ENCODE measurements around the gene CDC5L.

Gene CDC5L

GRCh38 chr6:44481760-44482159 lies 94.3 kb downstream of the CDC5L start:
- no peak overlapping the region for H3K27ac ChIP-seq
- no peak for TF ChIP-seq ZFX (IDR thresholded peaks at IDR 0.05)
- TF ChIP-seq CTCF (conservative IDR thresholded peaks at IDR 0.05), result no peak

DNA sequence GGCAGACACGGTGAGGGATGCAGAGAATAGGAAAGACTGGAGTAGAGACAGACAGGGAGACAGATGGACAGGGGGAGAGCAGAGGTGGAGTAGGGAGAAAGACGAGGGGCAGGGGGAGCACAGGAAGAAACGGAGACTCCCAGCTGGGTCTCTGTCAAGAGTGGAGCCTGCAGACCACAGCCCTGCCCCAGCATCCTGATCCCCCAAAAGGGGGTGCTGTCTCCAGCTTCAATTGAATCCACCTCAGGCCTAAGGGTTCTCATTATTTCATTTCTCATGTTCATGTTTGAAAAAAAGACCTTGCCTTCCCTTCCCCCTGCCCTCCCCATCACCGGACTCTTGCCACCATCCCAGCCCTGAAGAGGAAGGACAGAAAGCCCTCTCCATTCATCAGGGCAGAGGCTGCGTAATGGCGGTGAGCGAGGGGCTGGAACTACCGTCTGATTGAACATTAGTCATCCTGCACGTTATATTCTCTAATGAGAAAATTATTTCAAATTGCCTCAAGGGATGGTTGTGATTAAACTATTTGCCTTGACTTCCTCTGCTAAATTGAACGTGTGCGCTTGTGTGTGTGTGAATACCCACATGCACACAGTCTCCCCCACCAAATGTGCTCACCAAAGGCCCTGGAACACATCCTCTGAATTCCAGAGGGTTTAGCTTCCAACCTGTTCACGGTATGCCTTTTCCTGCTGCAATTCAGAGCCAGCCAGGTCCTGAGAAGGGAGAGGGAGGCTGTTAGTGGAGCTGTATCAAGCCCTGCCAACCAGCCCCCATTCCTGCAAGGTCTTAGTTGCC lies 98.3 kb downstream of the CDC5L start:
- H3K27ac ChIP-seq, result no peak overlapping the region
- TF ChIP-seq CTCF (conservative IDR thresholded peaks at IDR 0.05) (no peak), ZFX (IDR thresholded peaks at IDR 0.05) (no peak)

- TF ChIP-seq ZFX (IDR thresholded peaks at IDR 0.05), result no peak
- TF ChIP-seq CTCF (conservative IDR thresholded peaks at IDR 0.05), result no peak
- no peak overlapping the region for H3K27ac ChIP-seq
Observed at GRCh38 chr6:44487002-44487401, 99.5 kb downstream of the CDC5L start.

DNA sequence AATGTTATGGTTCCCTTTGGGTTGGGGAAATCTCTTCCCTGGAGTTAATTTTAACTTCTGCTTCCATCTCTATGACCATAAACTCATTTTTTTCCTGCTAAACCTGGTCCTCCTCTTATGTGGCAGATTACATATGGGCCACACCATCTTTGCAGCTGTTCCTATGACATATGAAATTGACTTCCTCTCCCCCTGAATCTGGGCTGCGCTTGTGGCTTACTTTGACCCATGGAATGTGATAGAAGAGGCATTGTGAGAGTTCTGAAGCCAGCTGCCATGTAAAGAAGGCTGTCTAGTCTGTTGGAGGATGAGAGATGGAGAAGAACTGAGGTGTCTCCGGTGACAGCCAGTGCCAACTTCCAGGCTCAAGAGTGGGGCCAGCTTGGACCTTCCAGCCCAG lies 100.1 kb downstream of the CDC5L start:
- TF ChIP-seq CTCF (conservative IDR thresholded peaks at IDR 0.05), result no peak
- no peak for TF ChIP-seq ZFX (IDR thresholded peaks at IDR 0.05)
- no peak overlapping the region for H3K27ac ChIP-seq

DNA sequence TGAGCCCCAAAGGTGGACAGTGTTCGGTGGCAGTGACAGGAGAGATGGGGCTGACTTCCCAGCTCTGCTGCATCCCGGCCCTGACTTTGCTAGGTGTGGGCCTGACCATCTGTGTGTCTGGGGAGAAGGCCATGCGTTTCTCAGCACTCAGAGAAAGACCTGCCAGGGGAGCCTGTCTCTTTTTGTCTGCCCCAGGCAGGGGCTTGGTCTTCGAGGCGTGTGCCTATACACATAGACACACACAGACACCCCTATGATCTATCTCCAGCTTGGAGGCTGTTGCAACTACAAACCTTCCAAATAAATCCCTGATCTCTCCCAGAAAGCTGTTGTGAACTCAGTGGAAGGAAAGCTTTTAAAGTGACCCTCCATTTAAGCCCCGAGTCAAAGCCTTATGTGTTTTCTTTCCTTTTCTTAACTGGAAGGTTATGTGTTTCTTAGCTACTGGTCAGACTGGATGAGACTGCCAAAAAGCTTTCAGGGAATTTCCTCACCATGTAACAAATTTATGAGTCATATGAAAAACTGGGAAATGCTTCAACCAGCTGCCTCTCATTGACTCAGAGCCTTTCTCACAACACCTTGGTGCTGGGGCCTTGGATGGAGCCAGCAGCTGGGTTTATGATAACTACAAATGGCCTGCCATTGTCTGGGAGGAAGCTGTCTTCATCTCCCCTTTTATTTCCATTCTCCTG lies 102.6 kb downstream of the CDC5L start:
- no peak for TF ChIP-seq ZFX (IDR thresholded peaks at IDR 0.05)
- TF ChIP-seq CTCF (conservative IDR thresholded peaks at IDR 0.05), result no peak
- H3K27ac ChIP-seq, result peak overlapping the region; percentile 48

- TF ChIP-seq ZFX (IDR thresholded peaks at IDR 0.05) (no peak), CTCF (conservative IDR thresholded peaks at IDR 0.05) (no peak)
- no peak overlapping the region for H3K27ac ChIP-seq
Observed at GRCh38 chr6:44493132-44493531, 105.6 kb downstream of the CDC5L start.

DNA sequence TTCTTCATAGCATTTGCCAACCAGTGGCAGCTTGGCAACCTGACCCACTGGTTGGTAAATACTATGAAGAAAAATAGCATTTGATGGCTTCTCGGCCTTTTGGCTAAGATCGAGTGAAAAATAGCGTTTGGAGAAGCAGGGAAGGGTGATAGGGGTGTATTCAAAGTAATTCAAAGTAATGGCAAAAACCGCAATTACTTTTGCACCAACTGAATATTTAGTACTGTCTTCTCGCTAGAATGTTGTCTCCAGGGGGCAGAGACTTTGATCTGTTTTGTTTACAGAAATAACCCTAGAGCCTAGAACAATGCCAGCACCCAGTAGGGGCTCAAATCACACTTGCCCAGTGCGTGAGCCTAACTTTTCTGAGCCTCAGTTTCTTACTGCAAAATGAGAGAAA lies 106.1 kb downstream of the CDC5L start:
- TF ChIP-seq CTCF (conservative IDR thresholded peaks at IDR 0.05), result no peak
- TF ChIP-seq ZFX (IDR thresholded peaks at IDR 0.05), result no peak
- H3K27ac ChIP-seq, result no peak overlapping the region

Measured in C4-2B (cell line).